HG03565 (cell line): ENCODE measurements around the gene STK32B.

Source experiments
- ATAC-seq: cut with Tn5 transposase; IDR thresholded peaks from one replicate; pipeline ENCODE4 v1.9.1; 2021; ENCODE audit warnings: mild to moderate bottlenecking, moderate library complexity; ENCODE audit not compliant: unreplicated experiment

The STK32B gene

GRCh38 chr4:5120067-5120466 is 68.8 kb downstream of the STK32B start:
- ATAC-seq, result no peak

GRCh38 chr4:5120468-5120867 is 69.2 kb downstream of the STK32B start:
- ATAC-seq, result no peak

DNA sequence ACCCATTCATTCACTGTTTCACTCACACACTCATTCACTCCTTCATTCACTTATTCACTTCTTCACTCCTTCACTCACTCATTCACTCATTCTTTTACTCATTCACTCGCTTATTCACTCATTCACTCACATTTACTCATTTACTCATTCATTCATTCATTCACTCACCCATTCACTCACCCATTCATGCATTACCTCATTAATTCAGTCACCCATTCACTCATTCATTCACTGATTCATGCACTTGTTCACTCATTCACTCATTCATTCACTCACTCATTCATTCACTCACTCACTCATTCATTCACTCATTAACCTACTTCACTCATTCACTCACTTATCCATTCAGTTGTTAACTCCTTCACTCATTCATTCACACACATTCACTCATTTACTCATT is 70.8 kb downstream of the STK32B start:
- no peak for ATAC-seq

- ATAC-seq, result no peak
Measured at GRCh38 chr4:5124876-5125275, 73.6 kb downstream of the STK32B start.

DNA sequence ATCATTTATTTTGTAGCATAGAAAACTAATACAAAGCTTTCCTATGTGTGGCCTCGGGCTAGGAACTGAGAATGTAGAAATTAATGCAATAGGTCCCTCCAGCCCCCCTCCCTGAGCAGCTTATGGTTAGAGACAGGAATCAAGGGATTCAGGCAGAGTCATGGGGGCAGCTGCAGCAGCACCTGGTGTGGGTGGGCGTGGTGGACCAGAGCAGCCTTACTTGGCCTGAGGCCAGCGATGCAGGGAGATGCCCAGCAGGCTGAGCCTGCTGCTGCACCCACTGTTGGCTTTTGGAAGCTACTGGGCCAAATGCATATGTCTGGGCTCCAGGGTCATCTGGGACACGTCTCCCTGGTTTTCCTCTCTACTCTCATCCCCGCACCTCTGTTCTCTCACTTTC is 74.0 kb downstream of the STK32B start:
- ATAC-seq, result no peak

- no peak for ATAC-seq
Measured at GRCh38 chr4:5126231-5126630, 75.0 kb downstream of the STK32B start.

GRCh38 chr4:5126857-5127256 is 75.6 kb downstream of the STK32B start:
- no peak for ATAC-seq

- ATAC-seq, result no peak
Measured at GRCh38 chr4:5127556-5127955, 76.3 kb downstream of the STK32B start.

DNA sequence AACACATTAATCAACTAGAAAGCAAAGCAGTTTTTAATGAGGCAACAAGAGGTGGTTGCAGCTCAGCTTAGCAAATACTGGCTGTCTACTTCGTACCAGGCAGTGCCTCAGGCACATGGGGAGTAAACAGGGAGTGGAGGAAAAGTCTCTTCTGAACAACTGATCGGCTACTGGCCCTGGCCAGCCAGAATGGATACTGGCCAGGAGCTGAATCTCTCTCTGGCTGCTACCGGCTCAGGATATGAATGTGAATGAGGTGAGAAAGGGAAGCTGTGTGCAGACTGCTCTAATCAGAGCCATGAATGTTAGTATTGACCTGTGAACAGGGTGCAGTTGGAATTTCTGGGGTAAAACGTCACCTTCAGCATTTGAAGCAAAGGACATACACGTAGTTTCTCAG is 77.3 kb downstream of the STK32B start:
- no peak for ATAC-seq

- ATAC-seq, result no peak
Measured at GRCh38 chr4:5133201-5133600, 81.9 kb downstream of the STK32B start.

GRCh38 chr4:5133933-5134594 is 82.8 kb downstream of the STK32B start:
- ATAC-seq, result no peak

DNA sequence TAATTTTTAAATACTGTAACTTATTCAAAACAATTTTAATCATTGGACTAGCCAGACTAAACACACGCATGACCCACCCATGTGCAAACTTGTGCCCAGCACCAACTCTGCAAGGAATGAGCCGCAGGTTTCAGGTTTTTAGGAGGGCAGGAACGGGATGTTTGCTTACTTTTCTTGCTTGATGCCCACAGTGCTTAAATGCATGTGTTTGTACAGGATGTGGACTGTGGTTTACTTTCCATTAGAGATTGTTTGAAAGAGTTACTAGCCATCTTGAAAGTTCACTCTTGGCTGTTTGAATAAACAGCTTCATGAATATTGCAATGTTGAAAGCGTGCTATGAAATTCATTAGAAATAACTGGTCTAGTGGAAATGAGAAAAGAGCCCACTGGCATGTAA is 83.3 kb downstream of the STK32B start:
- ATAC-seq, result no peak

GRCh38 chr4:5137226-5137625 is 85.9 kb downstream of the STK32B start:
- ATAC-seq, result no peak

DNA sequence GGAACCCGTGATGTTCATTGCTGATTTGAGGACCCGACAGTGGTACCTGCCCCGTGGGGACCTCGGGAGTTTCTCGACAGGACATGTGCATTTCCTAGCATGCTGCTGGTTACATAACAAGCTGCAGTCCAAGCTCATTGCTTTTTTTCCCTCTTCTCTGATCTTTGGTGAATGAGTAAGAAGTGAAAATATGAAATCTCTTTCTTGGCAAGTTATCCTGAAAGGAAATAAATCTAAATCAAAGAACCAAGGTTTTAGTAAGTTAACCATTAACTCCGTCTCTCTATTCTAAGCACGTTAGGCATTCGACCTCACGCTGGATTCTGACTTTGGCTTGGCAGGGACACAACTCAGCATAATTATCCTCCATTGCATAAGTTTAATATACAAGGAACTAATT is 86.6 kb downstream of the STK32B start:
- ATAC-seq, result no peak

GRCh38 chr4:5138389-5138788 is 87.1 kb downstream of the STK32B start:
- ATAC-seq, result no peak

- ATAC-seq, result no peak
Measured at GRCh38 chr4:5139141-5139540, 87.9 kb downstream of the STK32B start.

- no peak for ATAC-seq
Measured at GRCh38 chr4:5141802-5142201, 90.5 kb downstream of the STK32B start.

DNA sequence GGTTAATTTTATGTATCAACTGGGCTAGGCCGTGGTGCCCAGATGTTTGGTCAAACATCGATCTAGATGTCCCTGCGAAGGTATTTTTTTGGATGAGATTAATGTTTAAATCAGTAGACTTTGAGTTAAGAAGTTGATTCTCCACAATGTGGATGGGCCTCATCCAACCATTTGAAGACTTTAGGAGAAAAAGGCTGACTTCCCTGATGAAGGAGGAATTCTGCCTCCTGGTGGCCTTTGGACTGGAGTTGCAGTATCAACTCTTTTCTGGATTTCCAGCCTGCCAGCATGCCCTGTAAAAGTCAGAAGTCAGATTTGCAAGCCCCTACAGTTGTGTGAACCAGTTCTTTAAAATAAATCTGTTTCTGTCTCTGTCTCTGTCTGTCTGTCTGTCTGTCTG is 91.4 kb downstream of the STK32B start:
- no peak for ATAC-seq

DNA sequence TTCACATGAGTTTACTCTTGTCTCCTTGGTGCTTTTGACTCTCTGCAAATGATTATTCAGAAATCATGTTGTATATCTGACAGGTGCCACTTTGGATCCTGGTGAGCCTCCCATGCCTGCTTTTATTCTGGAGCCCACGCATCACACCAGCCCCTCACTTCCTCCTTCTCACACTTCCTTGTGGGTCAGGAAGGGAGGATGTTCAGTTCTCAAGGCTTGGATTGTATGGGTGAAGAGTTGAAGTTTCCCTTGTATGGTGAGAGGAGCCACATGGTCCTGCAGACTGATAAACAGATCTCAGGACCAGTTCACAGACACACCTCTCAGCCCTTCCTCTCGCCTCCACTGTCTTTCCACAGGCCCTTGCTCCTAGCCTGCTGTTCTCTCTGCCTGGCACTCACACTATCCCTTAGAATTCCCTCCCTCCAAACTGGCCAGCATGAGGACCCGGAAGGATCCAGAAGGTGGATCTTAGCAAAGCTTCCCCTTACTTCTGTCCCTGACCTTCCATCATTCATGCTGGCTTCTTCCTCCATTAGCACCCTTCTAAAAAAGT is 92.1 kb downstream of the STK32B start:
- no peak for ATAC-seq

DNA sequence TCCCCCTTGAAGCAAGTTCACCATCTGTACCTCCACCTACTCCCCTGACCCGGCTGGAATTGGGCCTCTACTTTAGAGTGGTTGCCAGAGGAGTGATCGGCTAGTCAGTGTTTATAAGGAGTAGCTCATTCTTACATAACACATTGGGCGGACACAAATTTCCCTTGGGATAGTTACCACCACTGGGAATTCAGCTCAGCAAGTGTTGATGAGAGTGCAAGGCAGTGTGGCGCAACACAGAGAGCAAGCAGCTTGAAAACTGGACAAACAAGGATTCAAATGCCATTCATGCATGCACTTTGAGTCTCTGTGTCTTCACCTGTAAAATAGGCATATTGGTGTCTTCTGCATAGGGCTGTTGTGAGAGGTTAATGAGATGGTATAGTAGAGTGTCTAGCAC is 92.7 kb downstream of the STK32B start:
- no peak for ATAC-seq

- no peak for ATAC-seq
Measured at GRCh38 chr4:5144384-5144783, 93.1 kb downstream of the STK32B start.

DNA sequence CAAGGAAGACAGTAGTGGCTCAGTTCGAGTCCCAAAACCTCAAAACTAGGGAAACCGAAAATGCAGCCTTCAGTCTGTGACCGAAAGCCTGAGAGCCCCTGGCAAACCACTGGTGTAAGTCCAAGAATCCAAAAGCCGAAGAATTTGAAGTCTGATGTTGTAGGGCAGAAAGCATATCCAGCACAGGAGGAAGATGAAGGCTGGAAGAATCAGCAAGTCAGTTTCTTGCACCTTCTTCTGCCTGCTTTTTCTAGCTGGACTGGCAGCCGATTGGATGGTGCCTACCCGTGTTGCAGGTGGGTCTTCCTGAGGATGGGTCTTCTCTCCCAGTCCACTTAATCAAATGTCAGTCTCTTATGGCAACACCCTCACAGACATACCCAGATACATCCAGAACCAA is 95.0 kb downstream of the STK32B start:
- ATAC-seq, result no peak

DNA sequence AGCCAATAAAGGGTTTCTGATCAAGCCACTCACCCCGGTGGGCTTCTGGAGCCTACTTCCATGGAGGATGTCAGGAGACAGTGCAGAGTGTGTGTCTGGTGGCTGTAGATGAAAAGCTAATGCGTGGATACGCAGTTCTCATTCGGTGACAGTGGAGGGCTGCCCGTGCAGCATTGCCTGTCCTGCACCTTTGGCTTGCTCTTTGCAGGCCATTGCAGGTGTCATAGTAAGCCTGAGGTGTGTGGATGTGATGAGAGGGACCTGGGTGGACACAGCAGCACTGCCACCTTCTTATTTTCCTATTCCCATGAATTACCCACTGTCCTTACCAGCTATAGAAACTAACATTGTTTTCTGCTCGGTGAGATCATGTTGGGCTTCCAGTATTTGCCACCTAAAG is 101.2 kb downstream of the STK32B start:
- no peak for ATAC-seq
